ENCODE data around the gene SEC22A.

The SEC22A gene

GRCh38 chr3:123286308-123287023 is 84.7 kb downstream of the SEC22A start:
- DNase-seq (ENCODE audit: extremely low read depth in 1 of 2, low read depth in 1 of 2): no peak

- no peak for DNase-seq (ENCODE audit: extremely low read depth in 1 of 2, low read depth in 1 of 2)
Measured at GRCh38 chr3:123287051-123287961, 85.6 kb downstream of the SEC22A start.

GRCh38 chr3:123287962-123288302 is 86.2 kb downstream of the SEC22A start:
- DNase-seq (ENCODE audit: extremely low read depth in 1 of 2, low read depth in 1 of 2): no peak

GRCh38 chr3:123289391-123290106 is 87.8 kb downstream of the SEC22A start:
- DNase-seq (ENCODE audit: extremely low read depth in 1 of 2, low read depth in 1 of 2): no peak

GRCh38 chr3:123290107-123290930 is 88.6 kb downstream of the SEC22A start:
- no peak for DNase-seq (ENCODE audit: extremely low read depth in 1 of 2, low read depth in 1 of 2)

- no peak for DNase-seq (ENCODE audit: extremely low read depth in 1 of 2, low read depth in 1 of 2)
Measured at GRCh38 chr3:123290962-123291361, 89.2 kb downstream of the SEC22A start.

- no peak for DNase-seq (ENCODE audit: extremely low read depth in 1 of 2, low read depth in 1 of 2)
Measured at GRCh38 chr3:123291404-123291803, 89.7 kb downstream of the SEC22A start.

GRCh38 chr3:123292321-123293310 is 90.9 kb downstream of the SEC22A start:
- DNase-seq (ENCODE audit: extremely low read depth in 1 of 2, low read depth in 1 of 2): no peak

GRCh38 chr3:123294296-123294938 is 92.7 kb downstream of the SEC22A start:
- DNase-seq (ENCODE audit: extremely low read depth in 1 of 2, low read depth in 1 of 2): no peak

- DNase-seq (ENCODE audit: extremely low read depth in 1 of 2, low read depth in 1 of 2): no peak
Measured at GRCh38 chr3:123295171-123295900, 93.6 kb downstream of the SEC22A start.

GRCh38 chr3:123295901-123296250 is 94.1 kb downstream of the SEC22A start:
- DNase-seq (ENCODE audit: extremely low read depth in 1 of 2, low read depth in 1 of 2): no peak

GRCh38 chr3:123296261-123296660 is 94.5 kb downstream of the SEC22A start:
- no peak for DNase-seq (ENCODE audit: extremely low read depth in 1 of 2, low read depth in 1 of 2)

GRCh38 chr3:123296836-123297626 is 95.3 kb downstream of the SEC22A start:
- DNase-seq (ENCODE audit: extremely low read depth in 1 of 2, low read depth in 1 of 2): no peak

- no peak for DNase-seq (ENCODE audit: extremely low read depth in 1 of 2, low read depth in 1 of 2)
Measured at GRCh38 chr3:123297627-123297899, 95.8 kb downstream of the SEC22A start.

GRCh38 chr3:123298903-123299302 is 97.2 kb downstream of the SEC22A start:
- DNase-seq (ENCODE audit: extremely low read depth in 1 of 2, low read depth in 1 of 2): no peak

GRCh38 chr3:123299581-123299980 is 97.8 kb downstream of the SEC22A start:
- DNase-seq (ENCODE audit: extremely low read depth in 1 of 2, low read depth in 1 of 2): no peak

GRCh38 chr3:123300056-123300455 is 98.3 kb downstream of the SEC22A start:
- DNase-seq (ENCODE audit: extremely low read depth in 1 of 2, low read depth in 1 of 2): no peak

- no peak for DNase-seq (ENCODE audit: extremely low read depth in 1 of 2, low read depth in 1 of 2)
Measured at GRCh38 chr3:123300583-123300982, 98.8 kb downstream of the SEC22A start.
